ENCODE measurements around the gene DNAAF8. TPM values are rescaled to one million over a fixed set of nuclear protein-coding genes. Genes with fewer than 3 reads are reported as not detected.

The DNAAF8 gene
- polyA plus RNA-seq, 1 donor from 2014 or later: 3.4 TPM

DNA sequence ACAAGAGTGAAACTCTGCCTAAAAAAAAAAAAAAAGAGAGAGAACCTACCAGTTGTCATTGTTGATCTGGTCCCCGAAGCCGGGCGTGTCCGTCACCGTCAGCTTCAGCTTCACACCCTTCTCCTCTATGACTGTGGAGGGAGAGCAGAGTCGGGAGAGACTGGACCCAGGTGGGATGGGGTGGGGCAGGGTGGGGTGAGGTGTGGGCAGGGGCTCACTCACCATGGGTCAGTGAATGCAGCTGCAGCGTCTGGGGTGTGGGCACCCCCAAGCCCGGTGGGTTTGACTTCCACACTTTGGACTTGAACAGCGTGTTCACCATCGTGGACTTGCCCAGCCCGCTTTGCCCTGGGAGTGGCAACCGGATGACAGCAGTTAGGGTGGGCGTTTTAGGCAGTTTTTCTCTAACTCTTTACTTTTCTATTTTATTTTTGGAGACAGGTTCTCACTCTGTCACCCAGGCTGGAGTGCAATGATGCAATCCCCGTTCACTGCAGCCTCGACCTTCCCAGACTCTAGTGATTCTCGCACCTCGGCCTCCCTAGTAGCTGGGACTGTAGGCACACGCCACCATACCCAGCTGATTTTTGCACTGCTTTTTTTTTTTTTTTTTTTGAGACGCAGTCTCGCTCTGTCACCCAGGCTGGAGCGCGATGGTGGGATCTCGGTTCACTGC, 51.6 kb downstream of the DNAAF8 start:
- no peaks in the 10 kb centered on the region for H3K27me3 ChIP-seq (ENCODE audit: insufficient read depth, low read depth, low read length)
- H3F3A ChIP-seq (ENCODE audit: insufficient read depth, low read length, poor library complexity, severe bottlenecking): no peaks in the 10 kb centered on the region
- no peak overlapping the region for H2AFZ ChIP-seq (ENCODE audit: low read depth, low read length)
- no peaks in the 10 kb centered on the region for H3K36me3 ChIP-seq (ENCODE audit: insufficient read depth, low read length)
- no peak overlapping the region for H3K27ac ChIP-seq (ENCODE audit: low read length)
- TF ChIP-seq POLR2AphosphoS5 (IDR thresholded peaks at IDR 0.05): no peak
- TF ChIP-seq EZH2 (IDR thresholded peaks at IDR 0.05; ENCODE audit: borderline replicate concordance, insufficient read depth, low read length, poor library complexity, severe bottlenecking): no peak
- TF ChIP-seq SMC3 (conservative IDR thresholded peaks at IDR 0.05; ENCODE audit: poor library complexity): no peak
- TF ChIP-seq RAD21 (conservative IDR thresholded peaks at IDR 0.05): no peak
- TF ChIP-seq MXI1 (conservative IDR thresholded peaks at IDR 0.05; ENCODE audit: poor library complexity, severe bottlenecking): no peak
- TF ChIP-seq, protein P1, sequence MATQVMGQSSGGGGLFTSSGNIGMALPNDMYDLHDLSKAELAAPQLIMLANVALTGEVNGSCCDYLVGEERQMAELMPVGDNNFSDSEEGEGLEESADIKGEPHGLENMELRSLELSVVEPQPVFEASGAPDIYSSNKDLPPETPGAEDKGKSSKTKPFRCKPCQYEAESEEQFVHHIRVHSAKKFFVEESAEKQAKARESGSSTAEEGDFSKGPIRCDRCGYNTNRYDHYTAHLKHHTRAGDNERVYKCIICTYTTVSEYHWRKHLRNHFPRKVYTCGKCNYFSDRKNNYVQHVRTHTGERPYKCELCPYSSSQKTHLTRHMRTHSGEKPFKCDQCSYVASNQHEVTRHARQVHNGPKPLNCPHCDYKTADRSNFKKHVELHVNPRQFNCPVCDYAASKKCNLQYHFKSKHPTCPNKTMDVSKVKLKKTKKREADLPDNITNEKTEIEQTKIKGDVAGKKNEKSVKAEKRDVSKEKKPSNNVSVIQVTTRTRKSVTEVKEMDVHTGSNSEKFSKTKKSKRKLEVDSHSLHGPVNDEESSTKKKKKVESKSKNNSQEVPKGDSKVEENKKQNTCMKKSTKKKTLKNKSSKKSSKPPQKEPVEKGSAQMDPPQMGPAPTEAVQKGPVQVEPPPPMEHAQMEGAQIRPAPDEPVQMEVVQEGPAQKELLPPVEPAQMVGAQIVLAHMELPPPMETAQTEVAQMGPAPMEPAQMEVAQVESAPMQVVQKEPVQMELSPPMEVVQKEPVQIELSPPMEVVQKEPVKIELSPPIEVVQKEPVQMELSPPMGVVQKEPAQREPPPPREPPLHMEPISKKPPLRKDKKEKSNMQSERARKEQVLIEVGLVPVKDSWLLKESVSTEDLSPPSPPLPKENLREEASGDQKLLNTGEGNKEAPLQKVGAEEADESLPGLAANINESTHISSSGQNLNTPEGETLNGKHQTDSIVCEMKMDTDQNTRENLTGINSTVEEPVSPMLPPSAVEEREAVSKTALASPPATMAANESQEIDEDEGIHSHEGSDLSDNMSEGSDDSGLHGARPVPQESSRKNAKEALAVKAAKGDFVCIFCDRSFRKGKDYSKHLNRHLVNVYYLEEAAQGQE (IDR thresholded peaks at IDR 0.05; ENCODE audit: borderline replicate concordance): no peak
- TF ChIP-seq EP300 (conservative IDR thresholded peaks at IDR 0.05; ENCODE audit: poor library complexity, severe bottlenecking): no peak
- no peak for TF ChIP-seq TAF1 (IDR thresholded peaks at IDR 0.05; ENCODE audit: low read depth)
- TF ChIP-seq, protein P2, sequence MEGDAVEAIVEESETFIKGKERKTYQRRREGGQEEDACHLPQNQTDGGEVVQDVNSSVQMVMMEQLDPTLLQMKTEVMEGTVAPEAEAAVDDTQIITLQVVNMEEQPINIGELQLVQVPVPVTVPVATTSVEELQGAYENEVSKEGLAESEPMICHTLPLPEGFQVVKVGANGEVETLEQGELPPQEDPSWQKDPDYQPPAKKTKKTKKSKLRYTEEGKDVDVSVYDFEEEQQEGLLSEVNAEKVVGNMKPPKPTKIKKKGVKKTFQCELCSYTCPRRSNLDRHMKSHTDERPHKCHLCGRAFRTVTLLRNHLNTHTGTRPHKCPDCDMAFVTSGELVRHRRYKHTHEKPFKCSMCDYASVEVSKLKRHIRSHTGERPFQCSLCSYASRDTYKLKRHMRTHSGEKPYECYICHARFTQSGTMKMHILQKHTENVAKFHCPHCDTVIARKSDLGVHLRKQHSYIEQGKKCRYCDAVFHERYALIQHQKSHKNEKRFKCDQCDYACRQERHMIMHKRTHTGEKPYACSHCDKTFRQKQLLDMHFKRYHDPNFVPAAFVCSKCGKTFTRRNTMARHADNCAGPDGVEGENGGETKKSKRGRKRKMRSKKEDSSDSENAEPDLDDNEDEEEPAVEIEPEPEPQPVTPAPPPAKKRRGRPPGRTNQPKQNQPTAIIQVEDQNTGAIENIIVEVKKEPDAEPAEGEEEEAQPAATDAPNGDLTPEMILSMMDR (IDR thresholded peaks at IDR 0.05; ENCODE audit: poor library complexity, severe bottlenecking): no peak
- no peak overlapping the region for H3K4me3 ChIP-seq (ENCODE audit: low read length)
- H3K9me2 ChIP-seq (ENCODE audit: insufficient read depth, low read length): no peaks in the 10 kb centered on the region
- H3K9me3 ChIP-seq (ENCODE audit: low read length): no peaks in the 10 kb centered on the region
- H3K79me2 ChIP-seq (replicated peaks; ENCODE audit: insufficient read depth, low read length): no peaks in the 10 kb centered on the region
- H4K20me1 ChIP-seq (ENCODE audit: insufficient read depth): no peaks in the 10 kb centered on the region
- H3K9ac ChIP-seq (ENCODE audit: low read length): no peak overlapping the region
- H3K4me2 ChIP-seq (ENCODE audit: low read length): no peak overlapping the region

DNA sequence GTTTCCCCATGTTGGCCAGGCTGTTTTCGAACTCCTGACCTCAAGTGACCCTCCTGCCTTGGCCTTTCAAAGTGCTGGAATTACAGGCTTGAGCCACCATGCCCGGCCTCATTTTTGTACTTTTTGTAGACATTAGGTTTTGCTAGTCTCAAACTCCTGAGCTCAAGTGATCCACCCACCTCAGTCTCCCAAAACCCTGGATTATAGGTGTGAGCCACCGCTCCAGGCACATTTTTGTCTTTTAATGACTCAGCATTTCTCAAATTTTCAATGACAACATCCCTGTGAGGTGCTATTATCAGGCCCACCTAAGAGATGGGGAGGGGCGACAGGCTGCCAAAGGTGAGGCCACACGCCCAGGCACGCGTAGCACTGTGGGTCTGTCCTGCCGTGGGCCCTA, 52.7 kb downstream of the DNAAF8 start:
- Histone ChIP-seq H3K9ac (ENCODE audit: low read length) (no peak overlapping the region), H2AFZ (ENCODE audit: low read depth, low read length) (no peak overlapping the region), H3K9me2 (ENCODE audit: insufficient read depth, low read length) (no peaks in the 10 kb centered on the region), H3K4me2 (ENCODE audit: low read length) (no peak overlapping the region), H3K36me3 (ENCODE audit: insufficient read depth, low read length) (no peaks in the 10 kb centered on the region), H3K4me3 (ENCODE audit: low read length) (no peak overlapping the region), H3K79me2 (replicated peaks; ENCODE audit: insufficient read depth, low read length) (no peaks in the 10 kb centered on the region), H3K9me3 (ENCODE audit: low read length) (no peaks in the 10 kb centered on the region), H3K27ac (ENCODE audit: low read length) (no peak overlapping the region), H3K27me3 (ENCODE audit: insufficient read depth, low read depth, low read length) (no peaks in the 10 kb centered on the region), H4K20me1 (ENCODE audit: insufficient read depth) (no peaks in the 10 kb centered on the region), H3F3A (ENCODE audit: insufficient read depth, low read length, poor library complexity, severe bottlenecking) (no peaks in the 10 kb centered on the region)
- TF ChIP-seq, protein P2 (IDR thresholded peaks at IDR 0.05; ENCODE audit: poor library complexity, severe bottlenecking): no peak
- TF ChIP-seq POLR2AphosphoS5 (IDR thresholded peaks at IDR 0.05) (no peak), MXI1 (conservative IDR thresholded peaks at IDR 0.05; ENCODE audit: poor library complexity, severe bottlenecking) (no peak), SMC3 (conservative IDR thresholded peaks at IDR 0.05; ENCODE audit: poor library complexity) (no peak), RAD21 (conservative IDR thresholded peaks at IDR 0.05) (no peak), TAF1 (IDR thresholded peaks at IDR 0.05; ENCODE audit: low read depth) (no peak), EP300 (conservative IDR thresholded peaks at IDR 0.05; ENCODE audit: poor library complexity, severe bottlenecking) (no peak), EZH2 (IDR thresholded peaks at IDR 0.05; ENCODE audit: borderline replicate concordance, insufficient read depth, low read length, poor library complexity, severe bottlenecking) (no peak)
- TF ChIP-seq, protein P1 (IDR thresholded peaks at IDR 0.05; ENCODE audit: borderline replicate concordance): no peak
